ENCODE results near the gene KCNB1. TPM values are rescaled to one million over a fixed set of nuclear protein-coding genes. Genes with fewer than 3 reads are reported as not detected.

The KCNB1 gene
- total RNA-seq, 1 experiment from 2014 or later = 0.68 TPM

DNA sequence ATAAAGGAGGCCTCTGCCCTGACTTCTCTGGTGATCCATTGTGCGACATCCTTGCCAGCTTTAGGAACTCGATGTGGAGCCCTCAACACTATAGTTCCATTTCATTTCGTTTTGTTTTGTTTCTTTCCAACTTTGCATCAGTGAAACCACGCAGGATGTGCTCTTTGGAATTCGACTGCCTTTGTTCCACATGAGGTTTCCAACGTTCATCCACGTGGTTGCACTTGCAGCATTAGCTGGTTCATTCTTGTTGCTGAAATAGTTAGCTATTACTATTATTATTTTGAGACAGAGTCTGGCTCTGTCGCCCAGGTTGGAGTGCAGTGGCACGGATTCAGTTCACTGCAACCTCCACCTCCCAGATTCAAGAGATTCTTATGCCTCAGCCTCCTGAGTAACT lies 143.3 kb downstream of the KCNB1 start:
- Histone ChIP-seq H2AFZ (ENCODE audit: low read length) (no peak overlapping the region), H4K91ac (ENCODE audit: insufficient read length, low read depth, low read length) (no peak overlapping the region), H3K9ac (ENCODE audit: extremely low read depth, insufficient read length, low read length) (no peak overlapping the region), H4K5ac (ENCODE audit: insufficient read length, low read depth, low read length) (no peak overlapping the region), H3K18ac (ENCODE audit: insufficient read length, low read depth, low read length) (no peak overlapping the region), H3K23ac (ENCODE audit: insufficient read length, low read depth, low read length) (no peak overlapping the region), H2BK5ac (ENCODE audit: insufficient read length, low read length) (no peak overlapping the region), H4K20me1 (ENCODE audit: control insufficient read depth, insufficient read depth, insufficient read length) (no peaks in the 10 kb centered on the region), H4K8ac (replicated peaks; ENCODE audit: insufficient read length, low read depth, low read length) (no peak overlapping the region), H3K27me3 (ENCODE audit: insufficient read depth, low read length) (no peaks in the 10 kb centered on the region), H3T11ph (ENCODE audit: low read length) (no peak overlapping the region), H3K27ac (ENCODE audit: insufficient read length, low read depth, low read length) (no peak overlapping the region), H3K4ac (ENCODE audit: low read depth, low read length) (no peak overlapping the region), H3K79me1 (ENCODE audit: insufficient read depth, low read depth, low read length, poor library complexity, severe bottlenecking) (no peaks in the 10 kb centered on the region), H3K4me1 (ENCODE audit: insufficient read depth, low read length) (no peaks in the 10 kb centered on the region), H3K23me2 (ENCODE audit: insufficient read length, low read depth, low read length, poor library complexity, severe bottlenecking) (no peaks in the 10 kb centered on the region), H2BK12ac (ENCODE audit: insufficient read length, low read depth, low read length) (no peak overlapping the region), H3K56ac (ENCODE audit: insufficient read length, low read depth, low read length) (no peak overlapping the region), H3K14ac (ENCODE audit: insufficient read depth, low read length) (no peak overlapping the region), H2BK15ac (ENCODE audit: low read depth, low read length) (no peak overlapping the region), H2AK5ac (ENCODE audit: insufficient read length, low read length) (no peak overlapping the region), H3K9me3 (ENCODE audit: control insufficient read depth, low read depth, low read length) (no peaks in the 10 kb centered on the region), H3K79me2 (ENCODE audit: insufficient read depth, low read length) (no peaks in the 10 kb centered on the region), H2BK120ac (ENCODE audit: low read depth, low read length, poor library complexity, severe bottlenecking) (no peak overlapping the region), H3K4me2 (ENCODE audit: insufficient read depth, insufficient read length, low read length) (no peak overlapping the region), H2BK20ac (ENCODE audit: low read depth, low read length, poor library complexity, severe bottlenecking) (no peak overlapping the region)
- no peak for TF ChIP-seq CTCF (conservative IDR thresholded peaks at IDR 0.05)
- no peak overlapping the region for H3K4me3 Mint-ChIP-seq
- no peak for DNase-seq
- H3K4me1 Mint-ChIP-seq = peaks cover 0 to 6% of the 10 kb centered on the region in 2 experiments; a peak in 2 of 4 replicates
- peaks cover 3% of the 10 kb centered on the region; the same call in 1 of the 2 replicates for H3K27me3 Mint-ChIP-seq (ENCODE audit: low read depth)
- H3K36me3 Mint-ChIP-seq (ENCODE audit: insufficient read depth in 1 of 3, low read depth in 3 of 3) = no peaks in the 10 kb centered on the region
- H3K9me3 Mint-ChIP-seq = no peaks in the 10 kb centered on the region
- WGBS (ENCODE audit: extremely low coverage, insufficient read length, low lambda C conversion rate) = no CpG with 5 or more reads among the region's 9 CpGs
- no peak overlapping the region for H3K27ac Mint-ChIP-seq

All from H9 (cell line).